ENCODE measurements around the gene ABCG2.
"Not testable (repeated sequence)": the region's sequence is repeated elsewhere in the genome, so short reads cannot be mapped to it uniquely, and the experiment has no call there.

The ABCG2 gene

DNA sequence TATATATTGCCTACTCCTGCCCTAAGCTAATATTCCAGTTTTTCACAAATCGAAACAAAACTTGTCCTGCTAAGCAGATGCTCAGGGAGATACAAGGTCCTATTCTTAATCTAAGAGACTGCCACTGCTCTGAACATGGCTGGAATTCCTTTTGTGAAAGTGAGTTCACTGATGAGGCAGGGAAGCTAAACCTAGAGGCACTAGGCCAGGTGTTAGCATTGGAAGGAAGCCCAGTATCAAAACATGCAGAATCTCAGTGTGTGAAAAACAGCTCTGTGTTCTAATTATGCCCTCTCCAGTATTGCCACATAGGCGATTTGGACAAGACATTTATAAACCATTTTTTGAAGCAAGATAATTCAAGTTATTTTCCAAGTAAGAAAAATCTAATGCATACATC lies 47.6 kb downstream of the ABCG2 start:
- DNase-seq (ENCODE audit: low read depth): no peak

DNA sequence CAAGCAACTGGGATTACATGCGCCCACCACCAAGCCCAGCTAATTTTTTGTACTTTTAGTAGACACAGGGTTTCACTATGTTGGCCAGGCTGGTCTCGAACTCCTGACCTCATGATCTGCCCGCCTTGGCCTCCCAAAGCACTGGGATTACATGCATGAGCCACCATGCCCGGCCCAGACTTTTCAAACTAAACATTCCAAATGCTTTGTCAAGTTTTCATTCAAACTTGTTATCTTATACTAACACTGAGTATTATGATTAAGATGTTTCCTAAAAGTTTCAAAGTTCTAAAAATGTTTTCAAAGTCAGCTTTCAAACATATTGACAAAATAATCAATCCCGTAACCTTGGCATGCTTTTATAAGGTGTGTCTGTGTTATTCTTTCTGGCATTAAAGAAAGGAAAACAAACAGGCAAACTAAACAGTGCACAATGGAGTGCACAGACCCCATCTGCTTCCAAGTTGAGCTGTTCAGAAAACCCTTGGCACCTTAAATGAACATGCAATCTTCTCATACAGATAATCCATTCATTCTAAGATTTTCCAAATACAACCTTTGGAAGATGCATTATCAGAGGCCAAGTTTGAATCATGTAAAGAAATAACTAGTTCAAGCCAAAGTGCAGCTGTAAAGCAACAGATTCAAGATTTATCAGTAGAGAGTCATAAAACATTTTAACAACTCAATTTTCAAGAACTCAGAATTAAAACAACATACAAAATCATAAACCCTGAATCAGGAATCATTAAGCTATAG lies 49.1 kb downstream of the ABCG2 start:
- DNase-seq (ENCODE audit: low read depth): no peak

DNA sequence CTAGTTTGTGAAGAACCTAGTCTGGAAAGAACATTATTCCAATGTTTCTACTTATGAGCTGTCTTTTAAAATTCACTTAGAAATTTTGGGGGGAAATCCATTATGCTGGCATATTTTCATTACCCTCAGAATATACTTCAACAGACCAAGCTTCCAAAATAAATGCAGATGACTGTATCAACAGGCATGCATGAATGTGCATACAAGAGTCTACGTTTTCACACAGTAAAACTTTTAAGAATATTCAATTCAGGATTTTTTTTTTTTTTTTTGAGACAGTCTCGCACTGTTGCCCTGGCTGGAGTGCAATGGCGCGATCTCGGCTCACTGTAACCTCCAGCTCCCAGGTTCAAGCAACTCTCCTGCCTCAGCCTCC lies 49.7 kb downstream of the ABCG2 start:
- no peak for DNase-seq (ENCODE audit: low read depth)

DNA sequence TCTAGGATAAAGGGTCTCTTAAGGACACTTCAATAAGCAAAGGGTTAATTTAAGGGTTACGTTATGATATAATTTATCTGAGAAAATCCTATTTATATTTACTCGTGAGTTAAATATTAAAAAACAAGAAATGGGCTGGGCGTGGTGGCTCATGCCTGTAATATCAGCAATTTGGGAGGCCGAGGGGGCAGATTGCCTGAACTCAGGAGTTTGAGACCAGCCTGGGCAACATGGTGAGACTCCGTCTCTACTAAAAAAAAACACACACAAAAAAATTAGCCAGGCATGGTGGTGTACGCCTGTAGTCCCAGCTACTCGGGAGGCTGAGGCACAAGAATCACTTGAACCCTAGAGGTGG lies 50.4 kb downstream of the ABCG2 start:
- not testable (repeated sequence) for DNase-seq (ENCODE audit: low read depth)

DNA sequence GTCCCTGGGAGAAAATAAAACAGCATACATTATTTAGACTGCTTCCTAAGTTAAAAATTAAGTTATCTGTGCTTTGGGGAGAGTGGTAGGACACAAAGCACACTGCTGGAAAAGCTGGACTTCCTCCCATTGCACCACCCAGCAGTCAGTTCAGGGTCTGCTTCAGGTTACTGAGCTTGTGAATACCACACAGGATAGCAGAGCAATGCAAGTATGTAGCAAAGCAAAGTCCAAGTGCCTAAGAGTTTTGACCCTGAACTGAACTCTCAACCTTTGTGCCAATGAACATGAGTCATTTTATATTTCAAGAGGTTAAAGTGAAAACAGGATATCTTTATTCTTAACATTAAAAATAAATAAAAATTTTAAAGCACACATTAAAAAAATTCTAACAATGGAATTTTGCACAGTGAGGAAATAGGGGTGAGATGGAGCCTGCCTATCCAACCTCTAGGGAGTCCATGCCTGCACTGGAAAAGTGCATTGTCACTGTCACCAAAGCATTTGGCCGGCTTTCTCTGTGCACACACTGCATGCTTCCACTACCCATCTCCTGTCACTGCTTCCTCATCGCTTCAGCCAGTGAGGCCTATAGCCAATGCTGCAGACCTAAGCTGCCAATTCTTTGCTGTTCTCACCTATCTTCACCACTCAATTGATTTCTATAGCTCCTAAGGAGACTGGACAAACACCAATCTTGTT lies 50.9 kb downstream of the ABCG2 start:
- DNase-seq (ENCODE audit: low read depth): no peak

DNA sequence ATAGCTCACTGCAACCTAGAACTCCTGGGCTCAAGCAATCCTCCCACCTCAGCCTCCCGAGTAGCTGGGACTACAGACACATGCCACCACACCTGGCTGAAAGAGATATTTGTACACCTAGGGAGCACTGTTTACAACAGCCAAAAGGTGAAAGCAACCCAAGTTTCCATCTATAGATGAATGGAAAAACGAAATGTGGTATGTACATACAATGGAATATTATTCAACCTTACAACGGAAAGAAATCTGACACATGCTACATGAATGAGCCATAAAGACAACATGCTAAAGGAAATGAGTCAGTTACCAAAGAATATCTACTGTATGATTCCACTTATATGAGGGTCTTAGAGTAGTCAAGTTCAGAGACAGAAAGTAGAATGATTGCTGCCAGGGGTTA lies 52.2 kb downstream of the ABCG2 start:
- no peak for DNase-seq (ENCODE audit: low read depth)

DNA sequence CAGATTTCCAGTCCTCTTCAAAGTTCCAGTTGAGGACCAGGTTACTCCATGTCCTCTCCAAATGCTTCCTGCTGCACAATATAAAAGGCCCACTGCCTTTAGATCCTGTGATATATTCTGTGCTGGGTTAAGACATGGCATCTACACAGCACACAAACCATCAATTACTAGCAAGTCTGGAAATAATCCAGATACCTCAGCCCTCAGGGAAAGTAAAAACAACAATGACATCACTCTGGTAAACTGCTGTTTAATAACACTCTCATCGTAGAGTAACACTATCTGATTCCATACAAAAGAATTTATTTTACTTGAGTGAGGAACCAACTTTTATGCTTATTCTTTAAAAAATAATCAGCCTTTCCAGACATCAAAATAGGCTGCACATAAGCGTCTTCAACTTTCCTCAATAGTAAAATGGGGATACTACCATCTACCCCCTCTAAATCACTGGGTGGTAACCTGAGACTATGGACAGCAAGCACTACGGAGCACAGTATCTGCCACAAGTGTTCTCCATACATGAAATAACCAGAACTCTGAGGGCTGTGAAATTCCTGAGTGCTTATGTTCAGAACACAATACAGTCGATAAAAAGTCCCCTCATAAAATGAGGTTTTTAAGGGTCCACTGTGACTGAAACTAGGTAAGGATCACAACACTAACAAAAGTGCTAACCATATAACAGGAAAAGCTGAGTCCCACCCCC lies 53.4 kb downstream of the ABCG2 start:
- DNase-seq (ENCODE audit: low read depth): no peak

DNA sequence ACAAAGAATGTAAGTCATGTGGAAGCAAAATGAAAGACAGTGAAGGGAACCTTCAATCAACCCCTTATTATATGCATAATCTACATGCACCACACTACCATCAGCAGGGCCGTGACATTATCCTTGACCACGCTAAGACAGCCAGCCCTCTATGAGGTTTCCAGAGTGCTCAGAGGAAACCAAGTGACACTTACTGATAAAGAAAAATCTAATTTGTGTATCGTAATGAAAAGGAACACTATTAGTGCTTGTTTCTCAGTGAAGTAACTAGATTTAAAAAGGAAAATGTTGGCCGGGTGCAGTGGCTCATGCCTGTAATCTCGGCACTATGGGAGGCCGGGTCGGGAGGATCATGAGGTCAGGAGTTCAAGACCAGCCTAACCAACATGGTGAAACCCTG lies 56.4 kb downstream of the ABCG2 start:
- DNase-seq (ENCODE audit: low read depth): no peak

DNA sequence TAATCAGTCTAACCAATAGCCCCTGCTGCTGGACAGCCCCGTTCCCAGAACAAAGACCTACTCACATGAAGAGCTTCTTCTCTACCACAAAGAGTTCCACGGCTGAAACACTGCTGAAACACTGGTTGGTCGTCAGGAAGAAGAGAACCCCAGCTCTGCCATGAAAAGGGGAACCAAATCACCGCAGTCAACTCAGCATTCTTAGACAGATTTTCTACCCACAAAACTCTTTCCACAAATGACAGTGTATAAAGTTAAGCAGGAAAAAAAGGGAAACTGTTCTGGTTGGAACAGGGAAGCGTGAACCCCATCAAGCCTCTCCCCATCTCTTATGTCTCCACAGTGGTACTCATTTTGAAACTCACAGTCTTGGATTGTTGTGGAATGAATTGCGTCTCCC lies 57.3 kb downstream of the ABCG2 start:
- DNase-seq (ENCODE audit: low read depth): no peak

DNA sequence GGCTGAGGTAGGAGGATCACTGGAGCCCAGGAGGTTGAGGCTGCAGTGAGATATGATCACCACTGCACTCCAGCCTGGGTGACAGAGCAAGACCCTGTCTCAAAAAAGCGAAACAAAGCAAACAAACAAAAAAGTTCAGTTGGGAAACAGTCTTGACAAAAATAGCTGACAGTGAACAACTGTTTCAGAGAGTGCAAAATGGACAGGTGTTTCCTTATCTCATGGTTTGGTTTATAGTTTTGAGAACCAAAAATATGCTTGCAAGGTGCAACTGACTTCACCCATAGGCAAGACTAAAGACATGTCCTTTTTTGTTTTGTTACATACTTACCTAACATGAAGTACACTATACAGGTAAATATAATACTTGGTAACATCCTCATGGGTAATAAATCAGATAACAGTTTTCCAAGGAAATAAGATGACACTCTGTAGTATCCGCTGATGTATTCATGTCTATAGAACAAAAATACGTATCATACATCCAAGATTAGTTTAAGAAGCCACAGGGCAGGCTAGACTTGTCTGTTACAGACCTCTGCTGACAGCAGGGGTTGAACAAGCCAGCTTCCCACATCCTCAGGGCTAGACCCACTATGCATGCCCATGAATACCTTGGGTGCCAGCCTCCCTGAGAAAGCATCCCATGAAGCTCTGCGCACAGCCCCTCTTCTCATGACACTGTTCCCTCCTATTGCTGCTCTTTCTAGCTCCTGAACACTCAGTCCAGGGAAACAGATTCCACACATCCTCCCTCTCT lies 59.3 kb downstream of the ABCG2 start:
- DNase-seq (ENCODE audit: low read depth): no peak

DNA sequence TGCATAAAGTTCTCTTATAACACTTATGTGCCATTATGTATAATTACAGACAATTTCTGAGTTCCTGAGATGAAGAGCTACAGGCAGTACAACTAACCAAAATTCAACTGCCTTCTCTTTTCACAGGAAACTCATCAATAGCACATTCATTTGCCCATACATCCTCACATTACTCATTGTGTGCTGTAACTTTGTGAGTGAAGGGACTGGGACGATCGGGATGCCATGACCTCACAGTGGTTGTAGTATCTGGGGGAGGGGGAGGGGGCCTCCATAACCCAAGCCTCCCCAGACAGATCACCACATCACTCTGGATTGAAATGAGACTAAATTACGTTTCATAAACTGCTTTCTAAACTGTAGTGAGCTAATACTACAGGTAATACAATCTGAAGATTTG lies 60.7 kb downstream of the ABCG2 start:
- DNase-seq (ENCODE audit: low read depth): no peak

DNA sequence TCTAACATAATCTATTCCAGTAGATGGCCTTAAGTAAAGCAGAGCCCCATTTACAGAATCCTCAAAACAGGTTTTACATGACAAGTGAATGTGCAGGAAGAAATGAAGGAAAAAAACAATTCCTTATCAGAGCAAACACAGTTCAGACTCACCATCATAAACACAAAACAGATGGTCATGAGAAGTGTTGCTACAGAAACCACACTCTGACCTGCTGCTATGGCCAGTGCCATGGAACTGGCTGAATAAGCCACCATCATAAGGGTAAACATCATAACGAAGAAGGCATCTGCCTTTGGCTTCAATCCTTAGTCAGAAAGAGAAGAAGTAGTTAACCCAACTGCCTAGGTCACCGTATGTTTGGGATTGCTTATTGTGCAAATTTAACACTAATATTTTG lies 61.1 kb downstream of the ABCG2 start:
- no peak for DNase-seq (ENCODE audit: low read depth)

DNA sequence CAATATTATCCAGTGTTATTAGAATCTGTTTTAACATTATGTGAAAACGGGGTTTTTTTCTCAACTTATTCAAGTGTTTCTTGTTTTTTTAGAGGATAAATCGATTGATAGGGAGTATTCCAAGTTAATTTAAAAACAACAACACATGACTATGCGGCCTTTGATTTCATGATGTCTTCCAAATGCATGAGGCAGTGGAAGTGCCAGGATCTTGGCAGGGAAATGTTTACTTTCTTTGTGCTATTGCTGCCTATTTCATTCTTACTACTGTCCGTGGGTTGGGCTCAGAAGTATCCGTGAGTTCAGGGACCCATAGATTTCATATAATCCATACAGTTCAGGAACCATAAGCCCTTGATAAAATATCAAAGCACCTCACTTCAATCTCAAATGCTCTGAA lies 64.6 kb downstream of the ABCG2 start:
- DNase-seq (ENCODE audit: low read depth): no peak

DNA sequence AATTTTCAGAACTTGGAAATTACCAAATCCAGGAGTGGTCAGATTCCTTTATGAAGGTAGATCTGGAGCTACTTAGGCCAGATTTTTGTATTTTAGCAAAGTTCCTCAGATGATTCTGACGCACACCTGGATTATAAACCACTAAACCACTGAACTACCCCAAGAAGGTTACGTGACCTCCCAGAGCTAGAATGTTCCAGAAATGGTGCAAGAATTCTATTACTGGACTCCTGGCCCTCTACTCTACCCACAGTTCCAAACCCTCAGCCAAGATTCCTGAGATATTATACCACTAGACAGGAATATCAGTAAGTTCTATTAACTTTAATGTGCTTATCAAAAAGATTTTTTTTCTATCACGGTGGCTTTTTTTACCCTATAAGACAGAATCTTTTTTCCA lies 67.1 kb downstream of the ABCG2 start:
- DNase-seq (ENCODE audit: low read depth): no peak

DNA sequence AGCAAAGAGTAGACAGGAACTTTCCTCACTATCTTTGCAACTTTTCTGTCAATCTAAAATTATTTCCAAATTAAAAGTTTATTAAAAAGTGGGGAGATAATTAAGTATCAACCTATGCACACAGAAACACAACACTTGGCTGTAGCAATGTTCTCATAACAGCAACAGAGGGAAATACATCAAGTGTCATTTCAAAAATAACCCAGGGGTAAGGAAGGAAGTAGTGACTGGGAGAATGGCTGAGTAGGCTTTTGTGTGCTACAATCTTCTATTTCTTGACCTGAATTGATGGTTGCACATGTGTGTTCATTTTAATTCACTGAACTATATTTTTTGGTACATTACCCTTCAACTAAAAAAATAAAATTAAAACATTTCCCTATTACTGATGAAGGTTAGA lies 67.5 kb downstream of the ABCG2 start:
- no peak for DNase-seq (ENCODE audit: low read depth)

DNA sequence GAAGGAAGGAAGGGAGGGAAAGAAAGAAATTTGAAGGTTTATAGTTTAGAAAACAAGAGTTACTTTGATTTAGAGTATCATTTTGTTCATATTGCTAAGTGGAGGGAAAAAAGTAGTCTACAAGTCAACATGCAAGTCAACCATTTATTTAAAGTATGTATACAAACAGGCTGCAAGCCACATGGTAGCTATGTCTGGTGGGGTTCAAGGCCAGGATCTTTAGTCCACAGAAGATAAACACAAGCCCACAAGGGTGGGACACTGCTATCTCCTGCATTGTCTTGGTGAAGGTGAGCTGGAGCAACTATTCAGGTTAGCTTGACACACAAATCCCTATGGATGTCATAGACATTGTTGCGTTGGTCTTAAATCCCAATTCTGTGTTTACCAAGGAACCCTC lies 71.4 kb downstream of the ABCG2 start:
- DNase-seq (ENCODE audit: low read depth): no peak

DNA sequence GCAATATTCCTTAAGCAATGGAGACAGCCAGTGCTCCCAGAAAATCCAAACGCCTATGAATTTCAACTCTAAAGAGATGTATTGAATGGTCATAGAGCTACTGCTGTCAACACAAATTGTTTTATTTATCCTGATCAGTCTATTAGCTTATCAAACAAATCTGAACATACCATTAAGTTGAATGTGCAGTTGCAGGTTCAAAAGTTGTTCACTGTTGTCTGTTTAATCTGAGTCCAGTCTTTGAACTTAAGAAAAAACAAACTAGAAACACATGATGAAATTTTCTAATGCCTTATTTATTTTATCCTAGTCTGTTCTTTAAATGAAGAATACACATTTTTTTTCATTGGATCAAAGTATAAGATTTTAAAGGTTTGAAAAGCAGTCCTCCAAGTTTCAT lies 77.8 kb downstream of the ABCG2 start:
- DNase-seq (ENCODE audit: low read depth): no peak

DNA sequence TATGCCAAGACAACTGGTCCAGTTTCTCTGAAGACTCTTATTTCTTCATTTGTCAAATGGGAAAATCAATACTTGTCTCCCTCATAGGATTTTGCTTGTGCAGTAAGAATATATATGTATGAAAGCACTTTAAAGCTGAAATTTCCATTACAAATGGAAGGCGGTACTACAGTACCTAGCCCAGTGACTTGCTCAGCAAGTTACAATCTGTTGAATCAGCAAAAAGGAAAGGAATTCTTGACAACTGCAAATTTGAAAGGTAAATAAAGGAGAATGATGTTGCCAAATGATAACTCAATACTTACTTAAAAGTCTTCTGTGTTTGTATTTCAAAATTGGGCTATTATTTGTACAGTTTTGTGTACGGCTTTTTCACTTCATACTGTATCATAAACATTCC lies 79.9 kb downstream of the ABCG2 start:
- DNase-seq (ENCODE audit: low read depth): no peak

DNA sequence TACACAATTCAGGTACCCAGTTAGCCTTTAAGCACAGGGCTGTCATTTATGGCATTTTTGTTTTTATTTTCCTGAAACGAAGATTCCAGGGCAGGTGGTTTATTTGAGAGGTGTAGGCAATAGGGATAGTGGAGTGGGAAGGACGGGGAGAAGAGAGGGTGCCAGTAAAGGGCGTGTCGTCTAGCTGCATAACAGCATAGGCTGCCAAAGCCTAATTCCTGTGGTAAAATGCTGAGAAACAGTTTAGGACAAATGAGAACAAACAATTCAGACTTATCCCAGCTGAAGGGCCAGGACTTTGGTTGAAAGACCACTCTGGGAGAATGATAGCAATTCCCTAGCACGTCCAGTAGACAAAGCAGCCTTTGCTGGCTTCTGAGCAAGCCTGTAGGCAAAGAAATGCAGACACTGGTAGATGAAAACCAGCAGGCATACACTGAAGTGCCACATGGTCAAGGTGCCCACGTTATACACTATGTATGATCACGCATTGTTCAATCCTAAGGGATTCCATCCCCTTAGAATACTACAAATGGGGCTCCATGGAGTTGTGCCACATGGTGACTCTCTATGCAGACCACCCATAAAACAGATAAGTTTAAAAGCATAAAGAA lies 80.4 kb downstream of the ABCG2 start:
- DNase-seq (ENCODE audit: low read depth): no peak

DNA sequence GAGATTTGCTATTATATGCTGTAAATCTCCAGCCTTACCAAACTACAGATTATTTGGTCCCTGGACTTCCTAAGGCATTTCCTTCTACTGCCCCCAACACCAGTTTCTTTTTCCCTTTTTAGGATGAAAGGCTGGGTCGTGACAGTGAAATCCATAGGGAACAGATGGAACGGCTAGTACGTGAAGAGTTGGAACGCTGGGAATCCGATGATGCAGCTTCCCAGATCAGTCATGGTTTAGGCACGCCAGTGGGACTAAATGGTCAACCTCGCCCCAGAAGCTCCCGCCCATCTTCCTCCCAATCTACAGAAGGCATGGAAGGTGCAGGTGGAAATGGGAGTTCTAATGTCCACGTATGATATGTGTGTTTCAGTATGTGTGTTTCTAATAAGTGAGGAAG lies 83.1 kb downstream of the ABCG2 start:
- no peak for DNase-seq (ENCODE audit: low read depth)

DNA sequence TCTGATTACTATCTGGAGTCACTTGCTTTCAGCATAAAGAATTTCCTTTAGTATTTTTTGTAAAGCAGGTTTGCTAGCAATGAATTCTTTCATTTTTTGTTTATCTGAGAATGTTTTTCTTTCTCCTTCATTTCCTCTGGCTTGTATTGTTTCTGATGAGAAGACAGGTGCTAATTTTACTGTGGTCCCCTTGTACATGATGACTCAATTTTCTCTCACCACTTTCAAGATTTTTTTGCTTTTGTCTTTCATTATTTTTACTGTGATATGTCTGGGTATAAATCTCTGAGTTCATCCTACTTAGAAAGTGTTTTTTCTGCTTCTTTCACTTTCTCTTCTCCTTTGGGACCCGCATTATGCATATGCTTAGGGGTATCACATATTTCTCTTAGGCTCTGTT lies 88.4 kb downstream of the ABCG2 start:
- DNase-seq (ENCODE audit: low read depth): no peak

DNA sequence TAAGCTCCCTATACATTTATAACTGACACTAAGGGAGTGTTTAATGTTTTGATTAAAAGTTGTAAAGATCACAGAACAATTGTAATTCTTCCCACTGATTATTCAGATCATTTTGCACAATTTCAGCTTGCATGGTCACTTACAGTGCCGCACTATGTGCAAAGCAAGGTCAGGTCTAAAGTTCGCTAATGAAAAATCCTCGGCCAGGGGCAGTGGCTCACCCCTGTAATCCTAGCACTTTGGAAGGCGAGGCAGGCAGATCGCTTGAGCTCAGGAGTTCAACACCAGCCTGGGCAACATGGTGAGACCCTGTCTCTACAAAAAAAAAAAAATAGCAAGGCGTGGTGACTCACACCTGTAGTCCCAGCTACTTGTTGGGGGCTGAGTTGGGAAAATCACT lies 94.0 kb downstream of the ABCG2 start:
- DNase-seq (ENCODE audit: low read depth): no peak
